ENCODE results near the gene MYL6.

Gene MYL6

GRCh38 chr12:56158029-56158925, at the start of gene MYL6 (continued):
- TF ChIP-seq ZNF654 (tag by site-specific recombination; IDR thresholded peaks at IDR 0.05; ENCODE audit: low read depth) (no peak; the same call in 1 of the 2 replicates), ZNF701 (tag by site-specific recombination; IDR thresholded peaks at IDR 0.05) (no peak), ZNF18 (tag by site-specific recombination; IDR thresholded peaks at IDR 0.05) (peak; percentile 72; the same call in 1 of the 2 replicates), ZBTB17 (tag by site-specific recombination; IDR thresholded peaks at IDR 0.05) (peak; percentile 72), ZNF626 (tag by site-specific recombination; IDR thresholded peaks at IDR 0.05) (no peak), ZNF571 (tag by site-specific recombination; IDR thresholded peaks at IDR 0.05) (no peak), ZBTB21 (tag by site-specific recombination; IDR thresholded peaks at IDR 0.05) (peak; percentile 96), ZNF433 (tag by site-specific recombination; IDR thresholded peaks at IDR 0.05; ENCODE audit: low read depth) (no peak), KLF8 (tag by site-specific recombination; IDR thresholded peaks at IDR 0.05) (peak; percentile 88), PRDM1 (tag by site-specific recombination; IDR thresholded peaks at IDR 0.05) (no peak; the same call in 1 of the 2 replicates), ZNF777 (tag by site-specific recombination; IDR thresholded peaks at IDR 0.05; ENCODE audit: borderline replicate concordance) (no peak; the same call in 1 of the 2 replicates), ZNF184 (tag by site-specific recombination; IDR thresholded peaks at IDR 0.05) (no peak), YY2 (tag by site-specific recombination; IDR thresholded peaks at IDR 0.05) (peak; percentile 82), ZNF785 (tag by site-specific recombination; IDR thresholded peaks at IDR 0.05) (no peak), ZNF350 (tag by site-specific recombination; IDR thresholded peaks at IDR 0.05) (no peak), ZFP3 (tag by site-specific recombination; IDR thresholded peaks at IDR 0.05; ENCODE audit: low read depth) (0 out of 2 replicates have a peak, but pooled peaks have one; percentile 19), ZNF521 (tag by site-specific recombination; IDR thresholded peaks at IDR 0.05) (no peak), ZNF791 (tag by site-specific recombination; IDR thresholded peaks at IDR 0.05) (no peak), ZNF585B (tag by site-specific recombination; IDR thresholded peaks at IDR 0.05) (no peak), ZNF175 (tag by site-specific recombination; IDR thresholded peaks at IDR 0.05) (no peak), MEIS1 (CRISPR knock-in tag; IDR thresholded peaks at IDR 0.05; ENCODE audit: borderline replicate concordance) (no peak), ZBTB48 (tag by site-specific recombination; IDR thresholded peaks at IDR 0.05) (peak; percentile 76), ZNF274 (IDR thresholded peaks at IDR 0.05; ENCODE audit: low read length) (no peak), ZNF274 (tag by site-specific recombination; IDR thresholded peaks at IDR 0.05; ENCODE audit: borderline replicate concordance) (no peak), ZNF19 (tag by site-specific recombination; IDR thresholded peaks at IDR 0.05; ENCODE audit: low read depth) (no peak), YY1 (tag by site-specific recombination; IDR thresholded peaks at IDR 0.05) (peak; percentile 89), ZNF266 (tag by site-specific recombination; IDR thresholded peaks at IDR 0.05; ENCODE audit: low read depth) (no peak), HOXC10 (CRISPR knock-in tag; IDR thresholded peaks at IDR 0.05) (no peak), OSR2 (tag by site-specific recombination; IDR thresholded peaks at IDR 0.05) (no peak), KLF1 (tag by site-specific recombination; IDR thresholded peaks at IDR 0.05) (peak; percentile 84), ZNF449 (tag by site-specific recombination; IDR thresholded peaks at IDR 0.05) (no peak)
- TF ChIP-seq, protein P1, sequence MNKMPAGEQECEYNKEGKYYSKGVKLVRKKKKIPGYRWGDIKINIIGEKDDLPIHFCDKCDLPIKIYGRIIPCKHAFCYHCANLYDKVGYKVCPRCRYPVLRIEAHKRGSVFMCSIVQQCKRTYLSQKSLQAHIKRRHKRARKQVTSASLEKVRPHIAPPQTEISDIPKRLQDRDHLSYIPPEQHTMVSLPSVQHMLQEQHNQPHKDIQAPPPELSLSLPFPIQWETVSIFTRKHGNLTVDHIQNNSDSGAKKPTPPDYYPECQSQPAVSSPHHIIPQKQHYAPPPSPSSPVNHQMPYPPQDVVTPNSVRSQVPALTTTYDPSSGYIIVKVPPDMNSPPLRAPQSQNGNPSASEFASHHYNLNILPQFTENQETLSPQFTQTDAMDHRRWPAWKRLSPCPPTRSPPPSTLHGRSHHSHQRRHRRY (tag by site-specific recombination; IDR thresholded peaks at IDR 0.05) = no peak
- TF ChIP-seq, protein P2, sequence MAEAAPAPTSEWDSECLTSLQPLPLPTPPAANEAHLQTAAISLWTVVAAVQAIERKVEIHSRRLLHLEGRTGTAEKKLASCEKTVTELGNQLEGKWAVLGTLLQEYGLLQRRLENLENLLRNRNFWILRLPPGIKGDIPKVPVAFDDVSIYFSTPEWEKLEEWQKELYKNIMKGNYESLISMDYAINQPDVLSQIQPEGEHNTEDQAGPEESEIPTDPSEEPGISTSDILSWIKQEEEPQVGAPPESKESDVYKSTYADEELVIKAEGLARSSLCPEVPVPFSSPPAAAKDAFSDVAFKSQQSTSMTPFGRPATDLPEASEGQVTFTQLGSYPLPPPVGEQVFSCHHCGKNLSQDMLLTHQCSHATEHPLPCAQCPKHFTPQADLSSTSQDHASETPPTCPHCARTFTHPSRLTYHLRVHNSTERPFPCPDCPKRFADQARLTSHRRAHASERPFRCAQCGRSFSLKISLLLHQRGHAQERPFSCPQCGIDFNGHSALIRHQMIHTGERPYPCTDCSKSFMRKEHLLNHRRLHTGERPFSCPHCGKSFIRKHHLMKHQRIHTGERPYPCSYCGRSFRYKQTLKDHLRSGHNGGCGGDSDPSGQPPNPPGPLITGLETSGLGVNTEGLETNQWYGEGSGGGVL (tag by site-specific recombination; IDR thresholded peaks at IDR 0.05) = peak; percentile 72
- TF ChIP-seq, protein P3, sequence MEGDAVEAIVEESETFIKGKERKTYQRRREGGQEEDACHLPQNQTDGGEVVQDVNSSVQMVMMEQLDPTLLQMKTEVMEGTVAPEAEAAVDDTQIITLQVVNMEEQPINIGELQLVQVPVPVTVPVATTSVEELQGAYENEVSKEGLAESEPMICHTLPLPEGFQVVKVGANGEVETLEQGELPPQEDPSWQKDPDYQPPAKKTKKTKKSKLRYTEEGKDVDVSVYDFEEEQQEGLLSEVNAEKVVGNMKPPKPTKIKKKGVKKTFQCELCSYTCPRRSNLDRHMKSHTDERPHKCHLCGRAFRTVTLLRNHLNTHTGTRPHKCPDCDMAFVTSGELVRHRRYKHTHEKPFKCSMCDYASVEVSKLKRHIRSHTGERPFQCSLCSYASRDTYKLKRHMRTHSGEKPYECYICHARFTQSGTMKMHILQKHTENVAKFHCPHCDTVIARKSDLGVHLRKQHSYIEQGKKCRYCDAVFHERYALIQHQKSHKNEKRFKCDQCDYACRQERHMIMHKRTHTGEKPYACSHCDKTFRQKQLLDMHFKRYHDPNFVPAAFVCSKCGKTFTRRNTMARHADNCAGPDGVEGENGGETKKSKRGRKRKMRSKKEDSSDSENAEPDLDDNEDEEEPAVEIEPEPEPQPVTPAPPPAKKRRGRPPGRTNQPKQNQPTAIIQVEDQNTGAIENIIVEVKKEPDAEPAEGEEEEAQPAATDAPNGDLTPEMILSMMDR (tag by site-specific recombination; IDR thresholded peaks at IDR 0.05) = peak; percentile 30
